ENCODE data around the gene PHF3.

The PHF3 gene

GRCh38 chr6:63649847-63650265, 14.3 kb downstream of the PHF3 start:
- no peaks in the 10 kb centered on the region for H3K4me1 ChIP-seq (ENCODE audit: control insufficient read depth, low read depth, low read length)
- H3K9ac ChIP-seq (ENCODE audit: low read length): no peak overlapping the region
- no peaks in the 10 kb centered on the region for H3K9me3 ChIP-seq (ENCODE audit: control insufficient read depth, low read depth, low read length)
- peaks cover 5% of the 10 kb centered on the region for H3K36me3 ChIP-seq (ENCODE audit: control insufficient read depth, low read depth, low read length)
- no peak overlapping the region for H3K4me3 ChIP-seq (ENCODE audit: low read length)
- no peaks in the 10 kb centered on the region for H3K27me3 ChIP-seq (ENCODE audit: control insufficient read depth, insufficient read depth, low read length)
- H3K27ac ChIP-seq (ENCODE audit: low read length): no peak overlapping the region

- Histone ChIP-seq H3K36me3 (ENCODE audit: control insufficient read depth, low read depth, low read length) (no peaks in the 10 kb centered on the region), H3K27me3 (ENCODE audit: control insufficient read depth, insufficient read depth, low read length) (no peaks in the 10 kb centered on the region), H3K27ac (ENCODE audit: low read length) (no peak overlapping the region), H3K4me1 (ENCODE audit: control insufficient read depth, low read depth, low read length) (no peaks in the 10 kb centered on the region), H3K4me3 (ENCODE audit: low read length) (no peak overlapping the region), H3K9ac (ENCODE audit: low read length) (no peak overlapping the region), H3K9me3 (ENCODE audit: control insufficient read depth, low read depth, low read length) (no peaks in the 10 kb centered on the region)
Observed at GRCh38 chr6:63652980-63653379, 17.4 kb downstream of the PHF3 start.

- Histone ChIP-seq H3K36me3 (ENCODE audit: control insufficient read depth, low read depth, low read length) (no peaks in the 10 kb centered on the region), H3K4me3 (ENCODE audit: low read length) (no peak overlapping the region), H3K27me3 (ENCODE audit: control insufficient read depth, insufficient read depth, low read length) (no peaks in the 10 kb centered on the region), H3K9me3 (ENCODE audit: control insufficient read depth, low read depth, low read length) (no peaks in the 10 kb centered on the region), H3K27ac (ENCODE audit: low read length) (no peak overlapping the region), H3K9ac (ENCODE audit: low read length) (no peak overlapping the region), H3K4me1 (ENCODE audit: control insufficient read depth, low read depth, low read length) (no peaks in the 10 kb centered on the region)
Observed at GRCh38 chr6:63660757-63661156, 25.2 kb downstream of the PHF3 start.

DNA sequence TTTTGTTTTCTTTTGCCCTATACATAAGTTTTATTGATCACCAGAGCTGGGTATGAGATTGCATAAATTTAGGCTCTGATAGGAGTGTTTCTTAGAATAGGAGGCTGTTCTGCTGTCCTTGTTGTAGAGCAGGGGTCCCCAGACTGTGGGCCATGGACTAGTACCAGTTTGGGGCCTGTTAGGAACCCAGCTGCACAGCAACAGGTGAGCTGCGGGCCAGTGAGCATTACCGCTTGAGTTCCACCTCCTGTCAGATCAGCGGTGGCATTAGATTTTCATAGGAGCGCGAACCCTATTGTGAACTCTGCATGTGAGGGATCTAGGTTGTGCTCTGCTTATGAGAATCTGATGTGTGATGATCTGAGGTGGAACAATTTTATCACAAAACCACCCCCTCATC, 26.2 kb downstream of the PHF3 start:
- H3K27me3 ChIP-seq (ENCODE audit: control insufficient read depth, insufficient read depth, low read length): no peaks in the 10 kb centered on the region
- H3K27ac ChIP-seq (ENCODE audit: low read length): no peak overlapping the region
- no peak overlapping the region for H3K4me3 ChIP-seq (ENCODE audit: low read length)
- H3K4me1 ChIP-seq (ENCODE audit: control insufficient read depth, low read depth, low read length): no peaks in the 10 kb centered on the region
- H3K9ac ChIP-seq (ENCODE audit: low read length): no peak overlapping the region
- H3K9me3 ChIP-seq (ENCODE audit: control insufficient read depth, low read depth, low read length): no peaks in the 10 kb centered on the region
- no peaks in the 10 kb centered on the region for H3K36me3 ChIP-seq (ENCODE audit: control insufficient read depth, low read depth, low read length)

DNA sequence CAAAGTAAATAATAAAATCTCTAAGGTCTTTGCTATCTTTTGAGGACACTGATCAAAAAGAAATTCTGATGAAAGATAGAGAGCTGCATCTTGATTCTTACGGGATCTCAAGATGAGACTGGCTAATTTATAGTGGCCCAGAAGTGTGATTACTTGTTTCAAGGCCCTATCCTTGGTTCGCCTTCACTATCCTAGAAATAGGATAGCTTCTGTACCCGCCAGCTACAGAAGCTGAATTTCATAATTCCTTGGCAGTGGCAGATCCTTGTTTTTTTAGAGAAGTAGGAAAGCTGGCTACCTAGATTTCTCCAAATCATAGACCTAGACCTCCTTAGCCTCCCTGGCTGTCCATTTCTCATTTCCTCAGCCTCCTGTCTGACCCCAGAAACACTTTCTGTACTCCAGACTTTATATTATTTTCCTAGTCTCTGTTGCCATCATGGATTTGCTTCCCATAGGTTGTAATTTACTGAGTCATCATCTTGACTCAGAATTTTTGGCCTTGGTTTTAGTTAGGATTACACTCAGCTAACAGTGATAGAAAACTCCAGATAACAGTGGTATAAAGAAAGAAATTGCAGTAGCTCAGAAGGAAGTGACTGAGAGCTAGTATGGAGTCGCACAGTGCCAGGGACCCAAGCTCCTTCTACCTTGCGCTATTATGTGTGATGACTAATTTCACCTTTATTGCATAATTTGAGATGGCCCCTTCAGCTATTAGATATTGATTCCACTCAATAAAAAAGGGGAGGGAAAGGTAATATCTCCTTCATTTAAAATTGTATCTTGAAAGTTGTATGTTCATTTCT, 27.7 kb downstream of the PHF3 start:
- Histone ChIP-seq H3K36me3 (ENCODE audit: control insufficient read depth, low read depth, low read length) (no peaks in the 10 kb centered on the region), H3K9me3 (ENCODE audit: control insufficient read depth, low read depth, low read length) (no peaks in the 10 kb centered on the region), H3K27me3 (ENCODE audit: control insufficient read depth, insufficient read depth, low read length) (no peaks in the 10 kb centered on the region), H3K9ac (ENCODE audit: low read length) (no peak overlapping the region), H3K4me3 (ENCODE audit: low read length) (no peak overlapping the region), H3K27ac (ENCODE audit: low read length) (no peak overlapping the region), H3K4me1 (ENCODE audit: control insufficient read depth, low read depth, low read length) (no peaks in the 10 kb centered on the region)

DNA sequence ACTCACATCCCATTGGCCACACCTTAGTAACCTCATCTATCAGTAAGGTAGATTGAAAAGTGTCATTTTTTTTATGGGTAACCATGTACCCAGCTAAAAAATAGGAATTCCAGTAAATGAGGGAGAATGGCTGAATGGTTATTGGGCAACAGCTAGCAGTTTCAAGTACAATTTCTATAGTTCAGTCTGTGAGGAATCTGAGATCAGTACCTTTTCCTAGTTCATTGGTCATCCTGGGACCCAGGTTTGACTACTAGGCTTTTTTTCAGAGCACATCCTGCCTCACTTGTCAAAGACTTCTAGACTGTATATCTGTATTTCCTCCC, 28.3 kb downstream of the PHF3 start:
- no peaks in the 10 kb centered on the region for H3K27me3 ChIP-seq (ENCODE audit: control insufficient read depth, insufficient read depth, low read length)
- no peaks in the 10 kb centered on the region for H3K9me3 ChIP-seq (ENCODE audit: control insufficient read depth, low read depth, low read length)
- H3K36me3 ChIP-seq (ENCODE audit: control insufficient read depth, low read depth, low read length): no peaks in the 10 kb centered on the region
- no peak overlapping the region for H3K4me3 ChIP-seq (ENCODE audit: low read length)
- H3K4me1 ChIP-seq (ENCODE audit: control insufficient read depth, low read depth, low read length): no peaks in the 10 kb centered on the region
- H3K9ac ChIP-seq (ENCODE audit: low read length): no peak overlapping the region
- no peak overlapping the region for H3K27ac ChIP-seq (ENCODE audit: low read length)

DNA sequence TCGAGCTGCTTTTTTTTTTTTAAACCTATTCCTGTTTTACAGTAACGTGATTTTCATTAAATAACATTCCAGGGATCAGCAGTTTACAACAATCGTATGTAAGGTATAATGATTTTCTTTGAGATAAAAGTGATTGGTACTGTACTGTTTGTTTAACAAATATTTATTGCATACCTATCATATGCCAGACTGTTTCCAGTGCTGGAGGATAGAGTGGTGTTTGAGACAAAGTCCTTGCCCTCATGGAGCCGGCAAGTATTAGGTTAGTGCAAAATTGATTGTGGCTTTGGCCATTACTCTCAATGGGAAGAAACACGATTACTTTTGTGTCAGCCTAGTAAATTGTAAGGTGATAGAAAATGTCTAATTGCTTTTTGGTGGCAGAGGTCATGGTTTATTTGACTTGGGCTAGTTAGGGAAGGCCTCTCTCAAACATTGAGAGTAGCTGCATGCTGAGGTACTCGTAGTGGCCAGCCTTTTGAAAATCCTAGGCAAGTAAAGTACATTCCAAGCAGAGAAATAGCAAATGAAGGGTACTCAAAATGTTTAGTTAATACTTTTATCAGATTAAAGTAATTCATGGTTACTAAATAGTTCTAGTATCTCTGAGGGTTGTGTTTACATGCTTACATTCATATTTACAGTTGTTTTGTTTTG, 35.6 kb downstream of the PHF3 start:
- Histone ChIP-seq H3K4me1 (ENCODE audit: control insufficient read depth, low read depth, low read length) (peaks cover 26% of the 10 kb centered on the region), H3K36me3 (ENCODE audit: control insufficient read depth, low read depth, low read length) (no peaks in the 10 kb centered on the region), H3K27me3 (ENCODE audit: control insufficient read depth, insufficient read depth, low read length) (no peaks in the 10 kb centered on the region), H3K27ac (ENCODE audit: low read length) (no peak overlapping the region), H3K9ac (ENCODE audit: low read length) (no peak overlapping the region), H3K4me3 (ENCODE audit: low read length) (no peak overlapping the region), H3K9me3 (ENCODE audit: control insufficient read depth, low read depth, low read length) (no peaks in the 10 kb centered on the region)

- no peaks in the 10 kb centered on the region for H3K9me3 ChIP-seq (ENCODE audit: control insufficient read depth, low read depth, low read length)
- H3K9ac ChIP-seq (ENCODE audit: low read length): no peak overlapping the region
- H3K27me3 ChIP-seq (ENCODE audit: control insufficient read depth, insufficient read depth, low read length): no peaks in the 10 kb centered on the region
- H3K4me1 ChIP-seq (ENCODE audit: control insufficient read depth, low read depth, low read length): peaks cover 30% of the 10 kb centered on the region
- no peak overlapping the region for H3K4me3 ChIP-seq (ENCODE audit: low read length)
- no peak overlapping the region for H3K27ac ChIP-seq (ENCODE audit: low read length)
- no peaks in the 10 kb centered on the region for H3K36me3 ChIP-seq (ENCODE audit: control insufficient read depth, low read depth, low read length)
Observed at GRCh38 chr6:63672582-63673129, 37.1 kb downstream of the PHF3 start.

- no peak overlapping the region for H3K9ac ChIP-seq (ENCODE audit: low read length)
- H3K36me3 ChIP-seq (ENCODE audit: control insufficient read depth, low read depth, low read length): no peaks in the 10 kb centered on the region
Observed at GRCh38 chr6:63673692-63674091, 38.1 kb downstream of the PHF3 start.

DNA sequence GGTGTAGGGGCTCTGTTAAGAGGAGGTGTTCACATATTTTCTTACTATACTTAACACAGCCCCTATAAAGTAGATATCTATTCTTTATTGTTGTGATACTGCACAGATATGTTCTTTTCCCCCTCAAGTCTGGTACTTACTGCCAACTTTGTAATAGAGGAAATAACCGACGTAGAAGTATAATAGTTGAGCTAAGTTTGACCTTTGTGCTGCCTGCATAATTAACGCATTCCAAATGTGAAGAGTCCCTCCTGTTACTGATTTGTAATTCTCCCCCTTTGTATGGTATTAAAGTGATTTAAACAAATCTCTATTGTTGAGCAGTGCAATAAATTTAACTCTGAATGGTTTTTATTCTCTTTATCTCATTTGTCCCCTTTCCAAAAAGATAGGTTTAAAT, 39.0 kb downstream of the PHF3 start:
- no peaks in the 10 kb centered on the region for H3K36me3 ChIP-seq (ENCODE audit: control insufficient read depth, low read depth, low read length)
- H3K4me1 ChIP-seq (ENCODE audit: control insufficient read depth, low read depth, low read length): peaks cover 34% of the 10 kb centered on the region
- no peak overlapping the region for H3K9ac ChIP-seq (ENCODE audit: low read length)
- H3K27me3 ChIP-seq (ENCODE audit: control insufficient read depth, insufficient read depth, low read length): no peaks in the 10 kb centered on the region
- H3K4me3 ChIP-seq (ENCODE audit: low read length): no peak overlapping the region
- H3K27ac ChIP-seq (ENCODE audit: low read length): no peak overlapping the region
- no peaks in the 10 kb centered on the region for H3K9me3 ChIP-seq (ENCODE audit: control insufficient read depth, low read depth, low read length)

More at GRCh38 chr6:63673692-63674091, 38.1 kb downstream of the PHF3 start:
- H3K4me3 ChIP-seq (ENCODE audit: low read length): no peak overlapping the region
- no peaks in the 10 kb centered on the region for H3K9me3 ChIP-seq (ENCODE audit: control insufficient read depth, low read depth, low read length)
- H3K27ac ChIP-seq (ENCODE audit: low read length): no peak overlapping the region
- H3K4me1 ChIP-seq (ENCODE audit: control insufficient read depth, low read depth, low read length): peaks cover 34% of the 10 kb centered on the region
- no peaks in the 10 kb centered on the region for H3K27me3 ChIP-seq (ENCODE audit: control insufficient read depth, insufficient read depth, low read length)

GRCh38 chr6:63675138-63675537, 39.5 kb downstream of the PHF3 start:
- Histone ChIP-seq H3K36me3 (ENCODE audit: control insufficient read depth, low read depth, low read length) (peaks cover 3% of the 10 kb centered on the region), H3K9ac (ENCODE audit: low read length) (no peak overlapping the region), H3K9me3 (ENCODE audit: control insufficient read depth, low read depth, low read length) (no peaks in the 10 kb centered on the region), H3K4me1 (ENCODE audit: control insufficient read depth, low read depth, low read length) (peaks cover 34% of the 10 kb centered on the region), H3K4me3 (ENCODE audit: low read length) (no peak overlapping the region), H3K27ac (ENCODE audit: low read length) (no peak overlapping the region), H3K27me3 (ENCODE audit: control insufficient read depth, insufficient read depth, low read length) (no peaks in the 10 kb centered on the region)
